ENCODE results near the gene ITPR2.

Gene ITPR2

GRCh38 chr12:26713885-26714383 is 119.1 kb downstream of the ITPR2 start:
- intact Hi-C loops (cut with DNase I; ENCODE audit: low total_unique reads) = no loop called here
- Histone ChIP-seq H3K9me3 (no peaks in the 10 kb centered on the region), H3K27ac (no peak overlapping the region), H3K4me1 (no peaks in the 10 kb centered on the region), H3K27me3 (no peaks in the 10 kb centered on the region), H3K4me3 (no peak overlapping the region), H3K36me3 (peaks cover 11 to 33% (median 18%) of the 10 kb centered on the region in 3 donors)
- no peak for DNase-seq
- TF ChIP-seq, protein P1, sequence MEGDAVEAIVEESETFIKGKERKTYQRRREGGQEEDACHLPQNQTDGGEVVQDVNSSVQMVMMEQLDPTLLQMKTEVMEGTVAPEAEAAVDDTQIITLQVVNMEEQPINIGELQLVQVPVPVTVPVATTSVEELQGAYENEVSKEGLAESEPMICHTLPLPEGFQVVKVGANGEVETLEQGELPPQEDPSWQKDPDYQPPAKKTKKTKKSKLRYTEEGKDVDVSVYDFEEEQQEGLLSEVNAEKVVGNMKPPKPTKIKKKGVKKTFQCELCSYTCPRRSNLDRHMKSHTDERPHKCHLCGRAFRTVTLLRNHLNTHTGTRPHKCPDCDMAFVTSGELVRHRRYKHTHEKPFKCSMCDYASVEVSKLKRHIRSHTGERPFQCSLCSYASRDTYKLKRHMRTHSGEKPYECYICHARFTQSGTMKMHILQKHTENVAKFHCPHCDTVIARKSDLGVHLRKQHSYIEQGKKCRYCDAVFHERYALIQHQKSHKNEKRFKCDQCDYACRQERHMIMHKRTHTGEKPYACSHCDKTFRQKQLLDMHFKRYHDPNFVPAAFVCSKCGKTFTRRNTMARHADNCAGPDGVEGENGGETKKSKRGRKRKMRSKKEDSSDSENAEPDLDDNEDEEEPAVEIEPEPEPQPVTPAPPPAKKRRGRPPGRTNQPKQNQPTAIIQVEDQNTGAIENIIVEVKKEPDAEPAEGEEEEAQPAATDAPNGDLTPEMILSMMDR (IDR thresholded peaks at IDR 0.05) = no peak

- TF ChIP-seq, protein P1 (IDR thresholded peaks at IDR 0.05) = no peak
These were observed 120.1 kb downstream of the ITPR2 start for GRCh38 chr12:26712892-26713291.

GRCh38 chr12:26711569-26711968 is 121.4 kb downstream of the ITPR2 start:
- Histone ChIP-seq H3K4me1 (no peaks in the 10 kb centered on the region), H3K27me3 (no peaks in the 10 kb centered on the region), H3K9me3 (no peaks in the 10 kb centered on the region), H3K36me3 (peaks cover 11 to 33% (median 18%) of the 10 kb centered on the region in 3 donors), H3K27ac (no peak overlapping the region), H3K4me3 (no peak overlapping the region)
- intact Hi-C loops (cut with DNase I; ENCODE audit: low total_unique reads) = no loop called here
- no peak for DNase-seq
- TF ChIP-seq, protein P1 (IDR thresholded peaks at IDR 0.05) = no peak

More at GRCh38 chr12:26712892-26713291, 120.1 kb downstream of the ITPR2 start:
- Histone ChIP-seq H3K36me3 (peaks cover 11 to 33% (median 18%) of the 10 kb centered on the region in 3 donors), H3K27ac (no peak overlapping the region), H3K4me3 (no peak overlapping the region), H3K27me3 (no peaks in the 10 kb centered on the region), H3K9me3 (no peaks in the 10 kb centered on the region), H3K4me1 (no peaks in the 10 kb centered on the region)
- DNase-seq = no peak
- intact Hi-C loops (cut with DNase I; ENCODE audit: low total_unique reads) = no loop called here

DNA sequence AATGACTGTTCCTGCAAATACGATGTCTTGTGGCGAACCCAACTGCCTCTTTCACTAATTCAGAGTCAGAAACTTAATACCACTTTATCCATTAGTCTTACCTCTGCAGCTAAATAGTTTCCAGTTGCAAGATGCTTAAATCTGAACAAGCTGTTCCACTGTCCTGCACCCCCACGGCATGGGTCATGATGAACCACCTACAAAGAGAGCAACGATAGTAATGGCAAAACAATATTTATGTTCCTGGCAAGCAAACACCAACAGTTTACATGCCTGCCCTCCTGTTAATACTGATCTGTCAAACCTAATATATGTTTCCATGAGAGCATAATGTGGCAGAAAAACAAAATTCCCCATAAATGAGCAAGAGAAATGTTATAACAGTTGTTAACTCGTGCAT is 121.9 kb downstream of the ITPR2 start:
- Histone ChIP-seq H3K4me1 (no peaks in the 10 kb centered on the region), H3K27ac (no peak overlapping the region), H3K4me3 (no peak overlapping the region), H3K27me3 (no peaks in the 10 kb centered on the region), H3K9me3 (no peaks in the 10 kb centered on the region), H3K36me3 (peaks cover 11 to 33% (median 18%) of the 10 kb centered on the region in 3 donors)
- intact Hi-C loops (cut with DNase I; ENCODE audit: low total_unique reads) = no loop called here
- TF ChIP-seq, protein P1 (IDR thresholded peaks at IDR 0.05) = no peak
- DNase-seq = no peak

DNA sequence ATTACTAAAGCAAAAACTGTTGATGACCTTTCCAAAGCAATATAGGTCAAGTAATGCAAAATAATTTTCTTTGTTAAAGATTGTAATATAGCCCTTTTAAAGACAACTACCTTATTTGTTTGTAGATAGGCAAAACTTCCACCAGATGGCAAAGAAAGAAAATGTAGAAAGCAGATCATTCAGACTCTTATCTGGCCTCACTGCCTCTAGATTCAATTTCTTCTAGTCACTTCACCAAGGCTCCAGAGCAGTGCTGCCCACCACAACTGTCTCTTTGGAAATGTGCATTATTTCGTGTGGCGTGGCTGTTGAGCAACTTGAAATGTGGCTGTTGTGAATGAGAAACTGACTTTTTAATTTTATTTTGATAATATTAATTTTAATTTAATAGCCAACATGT is 127.1 kb downstream of the ITPR2 start:
- DNase-seq = no peak
- TF ChIP-seq, protein P1 (IDR thresholded peaks at IDR 0.05) = no peak
- Histone ChIP-seq H3K9me3 (no peaks in the 10 kb centered on the region), H3K27me3 (no peaks in the 10 kb centered on the region), H3K4me3 (no peak overlapping the region), H3K4me1 (peaks cover 0 to 19% (median 16%) of the 10 kb centered on the region in 4 donors), H3K36me3 (peaks cover 0 to 10% (median 0%) of the 10 kb centered on the region in 3 donors), H3K27ac (no peak overlapping the region)
- intact Hi-C loops (cut with DNase I; ENCODE audit: low total_unique reads) = no loop called here

Data from tibial artery (tissue), 4 donors.